Trophoblast cell (in vitro differentiated cells and primary cell): ENCODE results near the gene MED20.

Source experiments
- DNase-seq, 2 donors: peaks; one replicate each; pipeline ENCODE4 v3.0.0-alpha.2; 2016
- H2AFZ ChIP-seq: 2 replicates; pipeline ENCODE4 v1.6.1; 2013; ENCODE audit warnings: low read length, moderate library complexity, mild to moderate bottlenecking; ENCODE audit not compliant: insufficient read depth, poor library complexity
- H2AK5ac ChIP-seq: 2 replicates; pipeline ENCODE4 v1.6.1; 2013; ENCODE audit warnings: mild to moderate bottlenecking, low read length
- H2BK120ac ChIP-seq: 2 replicates; pipeline ENCODE4 v1.6.1; 2013; ENCODE audit warnings: low read length, mild to moderate bottlenecking, moderate library complexity; ENCODE audit not compliant: insufficient read depth, poor library complexity
- H2BK12ac ChIP-seq: 2 replicates; pipeline ENCODE4 v1.6.1; 2013; ENCODE audit warnings: mild to moderate bottlenecking, low read length, moderate library complexity
- H2BK5ac ChIP-seq: 2 replicates; pipeline ENCODE4 v1.6.1; 2013; ENCODE audit warnings: low read length, low read depth, moderate library complexity, mild to moderate bottlenecking; ENCODE audit not compliant: poor library complexity
- H3K14ac ChIP-seq: 2 replicates; pipeline ENCODE4 v1.6.1; 2013; ENCODE audit warnings: mild to moderate bottlenecking, low read length
- H3K18ac ChIP-seq: 2 replicates; pipeline ENCODE4 v1.6.1; 2013; ENCODE audit warnings: mild to moderate bottlenecking, low read length
- H3K23ac ChIP-seq: 2 replicates; pipeline ENCODE4 v1.6.1; 2013; ENCODE audit warnings: low read length
- H3K27ac ChIP-seq: 2 replicates; pipeline ENCODE4 v1.5.1; 2013; ENCODE audit warnings: low read depth, mild to moderate bottlenecking, inconsistent platforms, low read length, moderate library complexity
- H3K27me3 ChIP-seq: 2 replicates; pipeline ENCODE4 v1.6.1; 2013; ENCODE audit warnings: inconsistent platforms, mild to moderate bottlenecking, low read length, moderate library complexity; ENCODE audit not compliant: insufficient read depth
- H3K36me3 ChIP-seq, 2 experiments: 1 replicate in 1 of 2; 2 replicates in 1 of 2; pipeline ENCODE4 v1.6.1; 2013; ENCODE audit warnings: low read length in 2 of 2, mild to moderate bottlenecking in 2 of 2, moderate library complexity in 1 of 2; ENCODE audit not compliant: insufficient read depth in 2 of 2, control insufficient read depth in 1 of 2
- H3K4ac ChIP-seq: 2 replicates; pipeline ENCODE4 v1.6.1; 2013; ENCODE audit warnings: low read depth, mild to moderate bottlenecking, low read length, moderate library complexity
- H3K4me1 ChIP-seq, 2 experiments: 1 replicate in 1 of 2; 2 replicates in 1 of 2; pipeline ENCODE4 v1.6.1; 2013; ENCODE audit warnings: low read length in 2 of 2, mild to moderate bottlenecking in 2 of 2, moderate library complexity in 1 of 2; ENCODE audit not compliant: insufficient read depth in 2 of 2, control insufficient read depth in 1 of 2
- H3K4me2 ChIP-seq: 2 replicates; pipeline ENCODE4 v1.6.1; 2013; ENCODE audit warnings: inconsistent platforms, mild to moderate bottlenecking, low read length, moderate library complexity
- H3K4me3 ChIP-seq: 2 replicates; pipeline ENCODE4 v1.5.1; 2013; ENCODE audit warnings: mild to moderate bottlenecking, low read depth, low read length, inconsistent platforms
- H3K79me1 ChIP-seq: one replicate; pipeline ENCODE4 v1.6.1; 2013; ENCODE audit warnings: low read length
- H3K79me2 ChIP-seq: 2 replicates; pipeline ENCODE4 v1.6.1; 2013; ENCODE audit warnings: low read length, mild to moderate bottlenecking; ENCODE audit not compliant: control insufficient read depth, insufficient read depth, poor library complexity
- H3K9ac ChIP-seq: 2 replicates; pipeline ENCODE4 v1.6.1; 2013; ENCODE audit warnings: mild to moderate bottlenecking, low read length
- H3K9me3 ChIP-seq: 2 replicates; pipeline ENCODE4 v1.6.1; 2013; ENCODE audit warnings: low read depth, mild to moderate bottlenecking, control low read depth, inconsistent platforms, low read length; ENCODE audit not compliant: insufficient read depth
- H4K12ac ChIP-seq: 2 replicates; pipeline ENCODE4 v1.6.1; 2013; ENCODE audit warnings: low read depth, mild to moderate bottlenecking, low read length, moderate library complexity
- H4K8ac ChIP-seq: 2 replicates; pipeline ENCODE4 v1.6.1; 2013; ENCODE audit warnings: low read depth, mild to moderate bottlenecking, low read length, moderate library complexity
- H4K91ac ChIP-seq: one replicate; pipeline ENCODE4 v1.6.1; 2013; ENCODE audit warnings: low read depth, mild to moderate bottlenecking, low read length, moderate library complexity
- whole genome bisulfite sequencing: extraction: QIAGEN DNeasy Blood & Tissue Kit; methylation state at CpG from one replicate; pipeline ENCODE4 v1.1.7; 2013; ENCODE audit warnings: missing lambda C conversion rate; ENCODE audit not compliant: insufficient read length, insufficient coverage; ENCODE audit errors: extremely low coverage; 5-methylcytosine and 5-hydroxymethylcytosine counted together

MED20 gene

GRCh38 chr6:41881506-41881905 lies 39.4 kb downstream of the MED20 start:
- no peak overlapping the region for H3K4me3 ChIP-seq
- H3K79me1 ChIP-seq: no peaks in the 10 kb centered on the region
- no peak overlapping the region for H3K23ac ChIP-seq
- H3K4ac ChIP-seq: no peak overlapping the region
- H3K27me3 ChIP-seq: no peaks in the 10 kb centered on the region
- no peak overlapping the region for H3K14ac ChIP-seq
- no peak overlapping the region for H2BK5ac ChIP-seq
- no peak overlapping the region for H3K9ac ChIP-seq
- H3K27ac ChIP-seq: no peak overlapping the region
- WGBS: no CpG with 5 or more reads among the region's 1 CpG
- no peak overlapping the region for H3K4me2 ChIP-seq
- H3K18ac ChIP-seq: no peak overlapping the region
- H2BK120ac ChIP-seq: no peak overlapping the region
- no peaks in the 10 kb centered on the region for H3K4me1 ChIP-seq
- H3K79me2 ChIP-seq: no peaks in the 10 kb centered on the region
- no peak overlapping the region for H2BK12ac ChIP-seq
- H3K9me3 ChIP-seq: no peaks in the 10 kb centered on the region
- H2AK5ac ChIP-seq: no peak overlapping the region
- no peak overlapping the region for H4K91ac ChIP-seq
- no peak overlapping the region for H4K12ac ChIP-seq
- no peak overlapping the region for H2AFZ ChIP-seq
- H4K8ac ChIP-seq: no peak overlapping the region
- H3K36me3 ChIP-seq: peaks cover 0 to 1% of the 10 kb centered on the region in 2 experiments
- no peak for DNase-seq

GRCh38 chr6:41878961-41879405 lies 42.0 kb downstream of the MED20 start:
- Histone ChIP-seq H3K23ac (no peak overlapping the region), H3K4me2 (no peak overlapping the region), H2BK120ac (no peak overlapping the region), H2BK5ac (no peak overlapping the region), H3K4me3 (no peak overlapping the region), H3K79me2 (no peaks in the 10 kb centered on the region), H2BK12ac (no peak overlapping the region), H3K14ac (no peak overlapping the region), H3K79me1 (no peaks in the 10 kb centered on the region), H3K9ac (no peak overlapping the region), H2AK5ac (no peak overlapping the region), H4K8ac (no peak overlapping the region), H3K4ac (no peak overlapping the region), H3K18ac (no peak overlapping the region), H3K9me3 (no peaks in the 10 kb centered on the region), H3K27me3 (no peaks in the 10 kb centered on the region), H2AFZ (no peak overlapping the region), H3K36me3 (peaks cover 0 to 3% of the 10 kb centered on the region in 2 experiments), H4K91ac (no peak overlapping the region), H3K4me1 (no peaks in the 10 kb centered on the region), H3K27ac (no peak overlapping the region), H4K12ac (no peak overlapping the region)
- peak; percentile 20 to 62 for DNase-seq
- no CpG with 5 or more reads among the region's 5 CpGs for WGBS

DNA sequence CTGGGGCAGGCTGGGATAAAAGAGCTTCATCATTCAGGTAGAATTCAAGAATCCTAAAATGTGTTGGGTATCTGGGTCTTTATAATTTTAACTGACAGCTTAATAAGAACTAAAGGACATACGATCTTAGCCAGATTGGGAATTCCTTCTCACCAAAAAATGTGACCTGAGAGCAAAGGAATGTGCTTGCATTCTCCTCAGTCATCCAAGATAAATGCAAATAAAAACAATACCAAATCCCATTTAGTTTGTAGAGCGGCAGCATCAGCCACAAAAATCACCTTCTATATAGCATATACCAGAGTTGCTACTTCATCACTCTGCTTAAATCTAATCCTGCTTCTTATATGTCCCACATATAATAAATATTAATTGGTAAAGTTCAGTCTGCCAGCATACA lies 42.7 kb downstream of the MED20 start:
- Histone ChIP-seq H3K9me3 (no peaks in the 10 kb centered on the region), H2AFZ (no peak overlapping the region), H3K23ac (no peak overlapping the region), H2BK5ac (no peak overlapping the region), H3K36me3 (peaks cover 0 to 3% of the 10 kb centered on the region in 2 experiments), H3K4me2 (no peak overlapping the region), H3K79me2 (no peaks in the 10 kb centered on the region), H3K14ac (no peak overlapping the region), H2BK120ac (no peak overlapping the region), H4K91ac (no peak overlapping the region), H3K4me3 (no peak overlapping the region), H3K4ac (no peak overlapping the region), H4K12ac (no peak overlapping the region), H4K8ac (no peak overlapping the region), H3K27ac (no peak overlapping the region), H3K27me3 (no peaks in the 10 kb centered on the region), H3K4me1 (no peaks in the 10 kb centered on the region), H3K9ac (no peak overlapping the region), H2BK12ac (no peak overlapping the region), H3K18ac (no peak overlapping the region), H3K79me1 (no peaks in the 10 kb centered on the region), H2AK5ac (no peak overlapping the region)
- DNase-seq: peak in 1 of 2 donors; percentile 32
- no CpG with 5 or more reads among the region's 2 CpGs for WGBS

DNA sequence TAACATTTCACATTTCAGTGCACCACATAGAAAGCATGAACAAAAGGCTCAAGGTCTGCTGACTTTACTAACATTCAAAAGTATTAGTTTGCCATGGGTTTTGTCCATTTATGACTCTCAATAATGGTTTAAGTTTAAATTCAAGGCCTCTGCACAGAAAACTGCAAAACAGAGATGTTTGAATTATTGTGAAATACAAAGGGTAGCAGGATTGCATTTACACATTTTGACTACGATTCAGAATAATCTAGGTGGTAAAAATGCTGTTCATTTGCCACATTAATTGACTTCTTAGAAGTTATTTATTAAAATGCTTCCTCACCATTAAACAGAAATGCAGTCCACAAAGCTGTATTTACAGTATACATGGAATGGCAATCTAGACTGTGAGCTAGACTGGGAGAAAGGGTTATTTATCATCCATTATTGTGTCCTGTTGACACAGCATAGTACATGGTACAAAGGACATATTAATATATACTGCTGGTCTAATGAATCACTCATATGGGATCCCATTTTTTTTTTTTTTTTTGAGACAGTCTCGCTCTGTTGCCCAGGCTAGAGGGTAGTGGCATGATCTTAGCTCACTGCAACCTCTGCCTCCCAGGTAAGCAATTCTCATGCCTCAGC lies 43.8 kb downstream of the MED20 start:
- no peak for DNase-seq
- Histone ChIP-seq H3K4me3 (no peak overlapping the region), H3K4me1 (no peaks in the 10 kb centered on the region), H3K18ac (no peak overlapping the region), H4K91ac (no peak overlapping the region), H2BK12ac (no peak overlapping the region), H4K8ac (no peak overlapping the region), H2BK5ac (no peak overlapping the region), H3K79me1 (no peaks in the 10 kb centered on the region), H3K23ac (no peak overlapping the region), H3K9ac (no peak overlapping the region), H3K36me3 (peaks cover 0 to 3% of the 10 kb centered on the region in 2 experiments), H2AK5ac (no peak overlapping the region), H3K14ac (no peak overlapping the region), H3K27me3 (no peaks in the 10 kb centered on the region), H2BK120ac (no peak overlapping the region), H3K4me2 (no peak overlapping the region), H3K79me2 (no peaks in the 10 kb centered on the region), H3K9me3 (no peaks in the 10 kb centered on the region), H2AFZ (no peak overlapping the region), H4K12ac (no peak overlapping the region), H3K27ac (no peak overlapping the region), H3K4ac (no peak overlapping the region)
- WGBS: no CpG with 5 or more reads among the region's 2 CpGs
